GM12874 (cell line): ENCODE data around the gene MTAP.

Source experiments
- TF ChIP-seq, protein P1 (sequence below): IDR thresholded peaks from 2 replicates; pipeline ENCODE4 v1.5.1; 2011; ENCODE audit warnings: low read depth, mild to moderate bottlenecking, control low read depth, low read length, moderate library complexity; ENCODE audit not compliant: insufficient read depth

MTAP gene

DNA sequence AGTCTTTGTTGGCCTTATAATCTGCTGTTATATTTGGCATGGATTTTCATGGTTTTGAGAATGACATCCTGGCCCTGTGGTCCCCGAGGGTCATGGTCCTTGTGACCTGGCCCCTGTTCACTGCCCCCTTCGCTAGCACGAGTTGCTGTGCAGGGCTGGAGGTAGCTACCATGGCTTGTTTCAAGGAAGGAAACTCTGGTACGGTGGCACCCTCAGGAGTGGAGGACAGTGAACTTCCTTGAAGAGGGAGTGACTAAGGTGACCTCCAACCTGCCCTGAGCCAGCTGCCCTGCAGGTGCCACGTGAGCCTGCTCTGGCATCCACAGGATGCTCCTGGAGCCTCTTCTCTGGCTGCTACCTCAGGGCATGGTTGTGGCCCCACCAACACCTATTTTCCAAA lies 62.1 kb downstream of the MTAP start:
- TF ChIP-seq, protein P1, sequence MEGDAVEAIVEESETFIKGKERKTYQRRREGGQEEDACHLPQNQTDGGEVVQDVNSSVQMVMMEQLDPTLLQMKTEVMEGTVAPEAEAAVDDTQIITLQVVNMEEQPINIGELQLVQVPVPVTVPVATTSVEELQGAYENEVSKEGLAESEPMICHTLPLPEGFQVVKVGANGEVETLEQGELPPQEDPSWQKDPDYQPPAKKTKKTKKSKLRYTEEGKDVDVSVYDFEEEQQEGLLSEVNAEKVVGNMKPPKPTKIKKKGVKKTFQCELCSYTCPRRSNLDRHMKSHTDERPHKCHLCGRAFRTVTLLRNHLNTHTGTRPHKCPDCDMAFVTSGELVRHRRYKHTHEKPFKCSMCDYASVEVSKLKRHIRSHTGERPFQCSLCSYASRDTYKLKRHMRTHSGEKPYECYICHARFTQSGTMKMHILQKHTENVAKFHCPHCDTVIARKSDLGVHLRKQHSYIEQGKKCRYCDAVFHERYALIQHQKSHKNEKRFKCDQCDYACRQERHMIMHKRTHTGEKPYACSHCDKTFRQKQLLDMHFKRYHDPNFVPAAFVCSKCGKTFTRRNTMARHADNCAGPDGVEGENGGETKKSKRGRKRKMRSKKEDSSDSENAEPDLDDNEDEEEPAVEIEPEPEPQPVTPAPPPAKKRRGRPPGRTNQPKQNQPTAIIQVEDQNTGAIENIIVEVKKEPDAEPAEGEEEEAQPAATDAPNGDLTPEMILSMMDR, result no peak

DNA sequence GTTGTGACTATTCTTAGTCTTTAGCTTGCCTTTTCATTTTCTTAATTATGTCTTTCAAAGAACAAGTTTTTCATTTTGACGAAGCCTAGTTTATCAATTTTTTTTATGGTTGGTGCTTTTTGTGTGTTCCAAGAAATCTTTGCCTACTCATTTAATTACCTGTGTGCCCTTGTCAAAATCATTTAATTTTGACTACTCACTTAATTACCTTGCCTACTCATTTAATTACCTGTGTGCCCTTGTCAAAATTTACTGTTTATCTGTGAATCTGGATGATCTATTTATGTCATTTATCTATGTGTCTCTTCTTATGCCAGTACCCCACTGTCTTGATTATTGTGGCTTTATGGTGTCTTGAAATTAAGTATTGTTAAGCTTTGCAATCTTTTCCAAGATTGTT lies 63.9 kb downstream of the MTAP start:
- TF ChIP-seq, protein P1, result no peak

DNA sequence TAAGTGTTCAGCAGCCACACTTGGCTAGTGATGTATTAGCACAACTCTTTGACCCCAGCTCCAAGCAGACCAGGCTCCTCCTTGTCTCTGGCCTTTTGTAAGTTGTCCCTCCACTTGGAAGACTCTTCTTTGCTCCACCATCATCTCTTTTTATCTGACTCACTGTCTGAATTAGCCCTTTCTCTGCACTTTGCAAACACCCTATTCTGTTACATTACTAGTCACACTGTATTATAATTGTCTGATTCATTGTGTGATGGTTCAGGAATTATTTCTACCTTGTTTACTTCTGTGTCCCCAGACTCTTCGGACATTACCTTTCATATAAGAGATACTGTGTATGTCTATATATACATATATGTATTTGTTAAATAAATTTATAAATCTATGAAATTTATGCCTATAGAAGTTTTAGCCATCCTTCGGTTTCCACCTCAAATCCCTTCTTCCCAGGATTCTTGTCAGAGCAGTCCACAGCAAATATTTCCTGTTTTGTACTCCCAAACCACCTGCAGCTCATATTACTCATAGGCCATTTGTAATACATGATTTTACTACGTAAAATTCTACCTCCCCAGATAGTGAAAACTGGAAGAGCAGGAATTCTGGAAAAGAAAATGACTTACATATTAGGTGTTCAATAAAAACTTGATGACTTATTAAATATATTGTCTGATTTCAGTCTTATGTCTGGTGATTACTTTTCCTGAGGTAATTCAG lies 69.0 kb downstream of the MTAP start:
- TF ChIP-seq, protein P1, result no peak

- TF ChIP-seq, protein P1, result no peak
Observed at GRCh38 chr9:21872696-21873095, 70.3 kb downstream of the MTAP start.

DNA sequence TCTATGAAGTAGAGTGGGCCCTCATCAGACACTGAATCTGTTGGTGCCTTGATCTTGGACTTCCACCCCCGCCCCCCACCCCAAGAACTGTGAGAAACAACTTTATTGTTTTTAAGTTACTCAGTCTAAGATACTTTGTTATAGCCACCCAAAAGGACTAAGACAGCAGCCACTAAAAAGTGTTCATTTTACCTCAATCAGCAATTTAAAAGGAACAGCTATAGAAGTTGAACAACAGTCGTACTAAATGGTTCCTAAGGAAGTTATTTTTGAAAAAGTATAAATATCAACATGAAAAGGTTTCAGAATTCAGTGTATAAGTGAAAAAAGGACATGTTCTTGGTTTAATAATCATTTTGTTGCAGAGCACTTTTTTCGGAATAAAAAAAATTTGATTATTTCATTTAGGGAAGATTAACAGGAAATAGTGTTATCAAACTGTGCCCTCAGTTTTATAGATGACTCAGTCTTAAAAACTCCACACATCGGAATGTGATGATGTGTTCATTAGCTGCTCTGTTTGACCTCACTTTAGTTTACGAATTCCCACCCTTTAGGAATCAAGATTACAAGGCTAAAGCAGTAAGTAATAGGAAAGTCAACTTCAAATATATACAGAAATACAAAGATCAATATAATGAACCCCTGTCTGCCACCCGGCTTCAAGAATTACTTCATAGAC lies 71.2 kb downstream of the MTAP start:
- TF ChIP-seq, protein P1, result no peak

- TF ChIP-seq, protein P1, result no peak
Observed at GRCh38 chr9:21875893-21876292, 73.5 kb downstream of the MTAP start.

GRCh38 chr9:21883642-21884041 lies 81.2 kb downstream of the MTAP start:
- TF ChIP-seq, protein P1, result no peak
